Astrocyte of the cerebellum (primary cell): ENCODE results near the gene JMJD8.

Source experiments
- DNase-seq: peaks from one replicate; pipeline ENCODE4 v3.0.0-alpha.2; 2011; ENCODE audit warnings: low read depth
- H3K4me3 ChIP-seq: 2 replicates; pipeline ENCODE4 v1.5.1; 2011; ENCODE audit warnings: mild to moderate bottlenecking, low read depth, low read length, moderate library complexity
- CTCF ChIP-seq: IDR thresholded peaks from 2 replicates; pipeline ENCODE4 v1.5.1; 2012; ENCODE audit warnings: low read length, low read depth, moderate library complexity, mild to moderate bottlenecking; ENCODE audit errors: missing control alignments
- in situ Hi-C: cut with HindIII; loops from 2 replicates; pipeline ENCODE4 v1.10.0; 2017; ENCODE audit warnings: low sequenced_read_pairs

The JMJD8 gene

GRCh38 chr16:721765-722540 lies 37.8 kb upstream of the JMJD8 start:
- no peak for TF ChIP-seq CTCF
- H3K4me3 ChIP-seq: peak overlapping the region; percentile 66
- in situ Hi-C loops: no loop called here
- DNase-seq: no peak

- in situ Hi-C loops: no loop called here
- H3K4me3 ChIP-seq: peak within 1 kb of the TSS; percentile 66
- no peak for TF ChIP-seq CTCF
- DNase-seq: no peak
These were observed 37.0 kb upstream of the JMJD8 start, which contains the start of gene ANTKMT for GRCh38 chr16:720990-721764. Gene ANTKMT, plus strand, starts transcription at chr16:721146. Its CDS starts 129 bp downstream, at chr16:721275.

- peak; percentile 16 for TF ChIP-seq CTCF
- no peak for DNase-seq
- in situ Hi-C loops: no loop called here
These were observed 36.4 kb upstream of the JMJD8 start for GRCh38 chr16:720447-720989.

GRCh38 chr16:719815-720446 lies 35.8 kb upstream of the JMJD8 start:
- in situ Hi-C loops: loop anchor here (10.0 kb wide), 1 partner anchor 255 kb away; the partner anchor contains the start of gene LMF1
- no peak for DNase-seq
- H3K4me3 ChIP-seq: peak overlapping the region; percentile 66
- TF ChIP-seq CTCF: peak; percentile 28

More at GRCh38 chr16:720447-720989, 36.4 kb upstream of the JMJD8 start:
- H3K4me3 ChIP-seq: peak overlapping the region; percentile 66

GRCh38 chr16:718922-719321 lies 34.8 kb upstream of the JMJD8 start:
- in situ Hi-C loops: loop anchor here (10.0 kb wide), 1 partner anchor 256 kb away; the partner anchor contains the start of gene LMF1
- H3K4me3 ChIP-seq: no peak overlapping the region
- TF ChIP-seq CTCF: no peak
- no peak for DNase-seq

GRCh38 chr16:718389-718788 lies 34.3 kb upstream of the JMJD8 start:
- no peak for DNase-seq
- H3K4me3 ChIP-seq: no peak overlapping the region
- in situ Hi-C loops: loop anchor here (10.0 kb wide), 1 partner anchor 256 kb away; the partner anchor contains the start of gene LMF1
- TF ChIP-seq CTCF: no peak
